HG03571 (cell line): ENCODE data around the gene FTMT.
"Not testable (repeated sequence)": the region's sequence is repeated elsewhere in the genome, so short reads cannot be mapped to it uniquely, and the experiment has no call there.

Source experiments
- ATAC-seq: cut with Tn5 transposase; IDR thresholded peaks from one replicate; pipeline ENCODE4 v1.9.1; 2021; ENCODE audit not compliant: unreplicated experiment

Gene FTMT

DNA sequence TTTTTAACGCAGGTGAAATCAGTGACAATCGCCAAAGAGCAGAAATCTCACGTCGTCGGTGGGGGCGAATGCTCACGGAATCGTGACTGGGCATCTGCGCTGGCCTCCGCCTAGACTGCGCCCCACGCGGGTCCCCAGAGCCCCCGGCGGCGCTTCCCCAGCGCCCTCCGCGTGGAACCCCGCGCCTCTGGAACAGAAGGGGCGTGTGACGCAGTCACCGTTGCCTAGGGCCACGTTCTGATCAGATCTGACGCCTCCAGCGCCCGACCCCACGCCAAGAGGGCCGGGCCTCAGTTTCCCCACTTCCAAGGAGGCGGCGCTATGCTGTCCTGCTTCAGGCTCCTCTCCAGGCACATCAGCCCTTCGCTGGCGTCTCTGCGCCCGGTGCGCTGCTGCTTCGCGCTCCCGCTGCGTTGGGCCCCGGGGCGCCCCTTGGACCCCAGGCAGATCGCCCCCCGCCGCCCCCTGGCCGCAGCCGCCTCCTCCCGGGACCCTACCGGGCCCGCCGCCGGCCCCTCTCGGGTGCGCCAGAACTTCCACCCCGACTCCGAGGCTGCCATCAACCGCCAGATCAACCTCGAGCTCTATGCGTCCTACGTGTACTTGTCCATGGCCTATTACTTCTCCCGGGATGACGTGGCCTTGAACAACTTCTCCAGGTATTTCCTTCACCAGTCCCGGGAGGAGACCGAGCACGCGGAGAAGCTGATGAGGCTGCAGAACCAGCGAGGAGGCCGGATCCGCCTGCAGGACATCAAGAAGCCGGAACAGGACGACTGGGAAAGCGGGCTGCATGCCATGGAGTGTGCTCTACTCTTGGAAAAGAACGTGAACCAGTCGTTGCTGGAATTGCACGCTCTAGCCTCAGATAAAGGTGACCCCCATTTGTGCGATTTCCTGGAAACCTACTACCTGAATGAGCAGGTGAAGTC is at the start of gene FTMT:
Gene FTMT (plus strand): TSS at position 240 of the 932 bp plus-strand sequence. CDS start 82 bp downstream, at position 322.
- no peak for ATAC-seq

DNA sequence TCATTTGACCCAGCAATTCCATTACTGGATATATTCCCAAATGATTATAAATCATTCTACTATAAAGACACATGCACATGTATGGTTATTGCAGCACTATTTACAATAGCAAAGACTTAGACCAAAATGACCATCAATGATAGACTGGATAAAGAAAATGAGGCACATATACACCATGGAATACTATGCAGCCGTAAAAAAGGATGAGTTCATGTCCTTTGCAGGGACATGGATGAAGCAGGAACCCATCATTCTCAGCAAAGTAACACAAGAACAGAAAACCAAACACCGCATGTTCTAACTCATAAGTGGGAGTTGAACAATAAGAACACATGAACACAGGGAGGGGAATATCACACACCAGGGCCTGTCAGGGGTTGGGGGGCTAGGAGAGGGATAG is 46.4 kb upstream of the FTMT start:
- ATAC-seq, result not testable (repeated sequence)

DNA sequence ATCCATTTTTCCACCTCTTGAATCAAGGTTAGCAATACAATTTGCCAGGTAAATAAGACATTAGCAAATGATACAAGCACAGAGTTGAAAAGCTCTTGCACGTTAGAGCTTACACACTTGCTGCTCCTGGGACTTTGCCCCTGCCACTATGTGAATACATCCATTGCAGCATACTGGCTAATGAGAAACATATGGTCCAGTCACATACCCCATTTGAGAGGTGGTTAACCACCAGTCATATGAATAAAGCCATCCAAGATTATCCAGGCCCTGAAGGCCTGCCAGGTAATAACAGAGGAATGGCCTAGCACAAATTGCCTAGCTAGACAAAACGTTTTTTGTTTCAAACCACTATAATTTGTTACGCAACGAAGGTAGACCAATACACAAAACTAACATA is 45.8 kb upstream of the FTMT start:
- no peak for ATAC-seq

DNA sequence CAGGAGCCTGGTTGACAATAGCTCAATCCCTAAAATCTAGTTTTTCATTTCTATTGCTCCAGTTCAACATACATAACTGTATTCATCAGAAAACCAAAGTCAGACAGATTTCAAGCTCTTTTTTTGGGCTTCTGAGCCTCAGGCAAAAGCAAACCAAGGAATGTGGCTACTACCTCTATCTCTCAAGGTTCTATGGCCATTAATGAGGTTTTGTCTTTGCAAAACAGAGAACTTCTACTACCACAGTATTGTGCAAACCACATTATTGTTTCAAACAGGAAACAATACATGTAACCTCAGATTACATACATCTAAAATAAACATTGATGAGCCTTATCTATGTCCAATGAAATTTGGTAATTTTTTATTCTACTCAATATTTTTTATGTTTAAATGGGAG is 35.5 kb upstream of the FTMT start:
- ATAC-seq, result no peak

DNA sequence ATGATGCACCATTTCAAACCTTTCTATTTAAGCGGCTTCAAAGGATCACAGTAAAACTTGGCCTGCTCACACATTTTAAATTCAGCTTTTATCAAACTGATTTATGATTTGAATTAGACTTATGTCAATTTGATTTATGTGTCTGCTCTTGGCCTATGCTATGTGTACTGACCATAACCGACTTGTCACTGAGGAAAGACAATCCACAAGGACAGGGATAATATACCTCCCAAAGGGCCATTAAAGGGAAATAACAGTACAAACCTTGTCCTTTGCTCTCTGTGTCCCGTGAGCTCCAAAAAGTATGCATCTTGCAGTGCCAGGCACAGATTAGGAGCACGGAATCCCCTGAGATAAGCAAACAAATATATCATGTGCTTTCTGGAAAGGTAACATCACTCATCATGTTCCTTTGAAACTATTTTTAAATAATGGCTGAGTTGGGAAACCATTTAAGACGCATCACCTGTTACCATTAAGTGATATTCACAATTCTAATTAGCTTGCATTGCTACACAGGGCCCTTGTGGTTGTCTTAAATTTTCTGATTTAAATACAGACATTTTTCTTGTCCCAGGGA is 31.9 kb upstream of the FTMT start:
- ATAC-seq, result no peak

DNA sequence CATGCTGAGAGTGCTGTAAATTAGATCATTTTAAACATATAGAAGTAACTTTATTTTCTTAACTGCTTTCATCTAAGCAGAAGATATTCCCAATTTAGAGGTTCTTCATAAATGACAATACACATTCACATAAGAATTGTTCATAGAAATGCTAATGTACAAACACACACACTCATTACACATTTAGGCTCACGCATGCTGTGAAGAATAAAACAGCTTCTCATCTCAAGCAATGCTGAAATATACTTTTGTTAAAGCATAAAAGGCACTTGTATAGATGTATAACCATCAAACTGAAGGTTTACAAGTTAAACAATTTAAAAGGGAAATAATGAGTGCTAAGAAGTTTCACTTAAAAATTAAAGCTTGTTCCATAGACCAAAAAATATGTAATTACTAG is 18.1 kb upstream of the FTMT start:
- no peak for ATAC-seq

DNA sequence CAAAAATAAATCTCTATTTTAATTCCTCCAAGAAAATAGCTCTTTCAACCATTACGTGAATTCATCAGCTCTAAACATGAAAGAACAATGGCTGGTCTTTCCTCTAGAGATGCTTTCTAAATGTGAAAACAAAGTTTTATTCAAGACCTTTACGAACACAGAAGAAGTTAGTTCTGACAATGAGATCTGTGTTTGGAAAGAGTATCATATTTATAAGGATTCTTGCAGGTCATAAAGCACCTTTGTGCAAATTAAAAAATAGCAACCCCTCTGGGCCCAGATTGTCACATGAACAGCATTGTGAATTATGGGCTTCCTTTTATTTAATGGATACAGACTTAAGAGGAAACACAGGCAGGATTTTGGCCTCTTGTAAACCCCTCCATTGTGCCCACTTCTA is 17.7 kb upstream of the FTMT start:
- ATAC-seq, result no peak

DNA sequence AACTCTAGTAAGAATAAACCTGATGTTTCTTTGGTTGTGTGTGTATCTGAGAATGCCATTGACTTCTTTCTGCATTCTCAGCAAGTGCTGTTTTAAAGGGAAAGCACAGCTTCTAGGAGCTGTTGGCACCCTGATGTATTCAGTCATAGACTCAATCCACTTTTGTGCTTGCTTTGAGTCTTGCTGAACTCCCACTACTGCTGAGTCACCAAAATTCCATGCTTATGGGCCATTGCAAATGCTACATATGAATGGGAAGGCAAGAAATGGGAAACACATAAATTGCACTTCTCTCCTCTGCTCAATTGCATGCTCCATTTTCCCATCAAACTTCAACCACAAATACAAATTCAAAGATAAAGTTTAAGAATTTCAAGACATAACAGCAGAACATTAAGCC is 9.8 kb upstream of the FTMT start:
- ATAC-seq, result no peak

DNA sequence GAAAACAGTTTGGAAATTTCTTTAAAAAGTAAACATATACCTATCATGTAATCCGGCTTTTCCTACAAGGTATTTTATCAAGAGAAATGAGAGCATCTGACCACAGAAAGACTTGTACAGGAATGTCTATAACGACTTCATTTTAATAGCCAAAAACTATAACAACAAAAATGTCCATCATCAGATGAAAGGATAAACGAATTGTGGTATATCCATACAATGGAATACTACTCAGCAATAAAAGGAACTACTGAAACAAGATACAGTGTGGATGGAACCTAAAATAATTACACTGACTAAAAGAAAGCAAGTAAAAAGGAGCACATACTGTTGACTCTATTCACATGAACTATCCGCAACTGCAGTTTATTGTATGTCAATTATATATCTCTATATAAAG is 1.4 kb upstream of the FTMT start:
- ATAC-seq, result no peak

DNA sequence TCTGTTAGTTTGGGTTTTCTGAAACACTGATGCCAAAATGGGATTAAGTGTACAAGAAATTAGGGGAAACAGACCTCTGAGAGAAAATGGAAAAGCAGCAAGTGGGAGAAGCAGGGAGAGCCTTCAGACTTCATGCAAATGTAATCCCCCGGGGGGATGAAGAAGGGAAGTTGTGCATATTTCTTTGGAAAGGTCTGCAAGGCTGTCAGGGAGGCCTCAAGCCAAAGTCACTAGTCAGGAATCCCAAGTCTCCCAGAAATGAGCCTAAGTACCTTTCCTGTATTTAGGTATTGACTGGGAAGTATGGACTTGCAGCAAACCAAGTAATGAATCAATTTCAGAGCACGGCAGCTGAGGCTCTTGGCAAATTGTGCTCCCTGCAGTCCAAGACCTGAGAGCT is 2.2 kb downstream of the FTMT start:
- no peak for ATAC-seq

DNA sequence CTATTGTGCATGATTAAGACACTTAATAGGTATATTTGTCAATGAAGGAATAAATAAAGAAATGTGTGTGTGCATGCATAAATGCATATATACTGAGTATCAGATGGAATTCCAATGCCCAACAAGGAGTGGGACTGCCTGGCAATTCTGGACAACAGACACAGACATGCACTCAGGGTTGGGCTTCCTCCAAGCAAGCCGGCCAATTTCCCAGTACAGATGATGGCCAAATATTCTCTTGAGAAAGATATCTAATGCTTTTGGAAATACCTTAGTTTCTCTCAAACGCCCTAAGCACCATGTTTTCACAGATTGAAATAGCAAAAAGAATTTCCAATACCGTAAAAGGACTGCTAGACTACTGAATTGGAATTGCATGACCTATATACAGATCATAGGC is 11.1 kb downstream of the FTMT start:
- no peak for ATAC-seq

DNA sequence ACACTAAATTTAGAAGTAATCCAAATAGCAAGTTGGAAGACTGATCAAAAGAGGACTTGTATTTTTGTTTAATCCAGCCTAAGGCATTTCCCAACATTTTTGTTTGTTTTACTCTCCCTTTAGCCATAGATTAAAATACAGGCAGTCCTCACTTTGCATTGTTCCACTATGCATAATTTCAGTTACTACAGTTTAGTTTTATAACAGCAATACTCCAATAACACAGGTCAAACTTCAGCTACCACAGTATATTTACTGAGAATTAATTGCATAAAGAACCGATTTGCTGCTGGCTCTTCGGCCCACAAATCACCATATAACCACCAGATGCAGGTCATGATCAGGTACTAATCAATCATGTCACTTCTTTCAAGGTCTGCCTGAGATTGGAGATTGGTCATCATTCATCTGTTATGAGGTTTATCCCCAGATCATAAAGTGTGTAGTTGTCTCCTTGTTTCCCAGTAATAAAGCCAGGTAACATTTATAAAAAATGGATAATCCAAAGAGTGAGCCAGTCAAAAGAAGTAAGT is 12.1 kb downstream of the FTMT start:
- no peak for ATAC-seq

DNA sequence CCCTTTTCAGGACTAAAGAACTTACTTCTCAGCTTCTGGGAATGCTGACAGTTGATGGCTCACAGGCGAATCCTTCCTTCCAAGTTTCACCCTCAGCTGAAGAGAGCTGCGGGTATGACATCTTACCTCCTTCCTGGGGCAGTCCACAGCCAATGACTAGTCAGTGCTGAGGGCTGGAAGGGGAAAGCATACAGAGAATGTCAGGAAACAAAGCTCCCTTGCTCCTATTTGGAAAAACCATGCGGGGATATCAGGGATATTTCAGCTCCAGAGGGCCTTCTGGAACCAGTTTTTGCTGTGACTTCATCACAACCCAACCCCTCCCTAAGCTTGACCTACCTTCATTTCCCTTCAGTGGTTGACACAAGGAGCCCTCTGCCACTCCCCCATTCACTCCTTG is 15.7 kb downstream of the FTMT start:
- no peak for ATAC-seq

DNA sequence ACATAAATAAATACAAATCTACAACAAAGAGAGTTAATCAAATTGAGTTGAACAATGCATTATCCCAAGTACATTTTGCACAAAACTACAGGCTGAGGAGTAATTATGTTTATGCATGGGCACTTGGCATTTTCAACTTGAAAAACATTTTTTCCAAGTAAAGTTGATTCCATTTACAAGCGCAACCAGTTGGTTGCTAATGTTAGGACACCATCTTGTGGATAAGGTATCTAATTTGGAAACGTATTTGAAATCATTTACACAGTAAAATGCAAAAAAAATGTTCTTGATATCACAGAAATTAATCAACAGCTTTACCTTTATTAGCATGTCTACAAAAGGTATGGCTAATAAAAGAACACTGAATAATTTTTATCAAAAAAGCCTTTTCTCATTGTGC is 18.8 kb downstream of the FTMT start:
- ATAC-seq, result no peak

DNA sequence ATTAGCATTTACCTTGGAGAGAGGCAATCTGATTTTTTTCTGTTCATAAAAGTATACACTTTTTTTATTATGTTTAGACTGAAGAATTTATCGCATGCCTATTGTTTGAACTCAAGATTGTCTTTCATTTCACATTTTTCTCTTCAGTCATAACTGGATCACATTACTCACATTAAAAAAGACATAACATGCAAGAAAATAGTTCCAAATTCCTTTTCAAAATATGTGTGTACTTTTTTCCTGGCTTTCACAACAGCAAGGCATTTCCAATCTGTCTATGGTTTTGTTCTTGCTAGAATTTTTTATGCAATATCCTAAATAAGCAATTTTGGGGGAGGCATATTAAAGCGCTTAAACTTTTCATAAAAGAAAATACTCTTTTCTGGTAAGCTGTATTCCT is 21.2 kb downstream of the FTMT start:
- no peak for ATAC-seq

DNA sequence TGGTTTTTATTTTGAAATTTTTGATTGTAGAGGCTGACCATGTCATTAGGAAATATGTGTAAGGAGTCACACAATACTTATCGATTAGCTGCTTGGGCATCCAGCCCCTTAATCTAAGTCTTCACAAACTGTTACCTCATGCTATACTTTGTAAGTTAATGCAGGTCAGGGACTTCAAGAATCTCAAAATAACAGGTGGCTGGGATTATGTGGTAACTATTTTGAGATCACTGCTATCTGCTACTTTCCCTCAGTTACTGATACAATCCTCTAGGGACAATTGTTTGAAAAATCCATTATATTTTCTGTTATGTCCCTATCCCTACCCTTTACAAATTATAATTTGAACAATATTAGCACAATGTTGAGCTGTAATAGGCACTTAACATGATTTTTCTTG is 21.7 kb downstream of the FTMT start:
- ATAC-seq, result no peak

DNA sequence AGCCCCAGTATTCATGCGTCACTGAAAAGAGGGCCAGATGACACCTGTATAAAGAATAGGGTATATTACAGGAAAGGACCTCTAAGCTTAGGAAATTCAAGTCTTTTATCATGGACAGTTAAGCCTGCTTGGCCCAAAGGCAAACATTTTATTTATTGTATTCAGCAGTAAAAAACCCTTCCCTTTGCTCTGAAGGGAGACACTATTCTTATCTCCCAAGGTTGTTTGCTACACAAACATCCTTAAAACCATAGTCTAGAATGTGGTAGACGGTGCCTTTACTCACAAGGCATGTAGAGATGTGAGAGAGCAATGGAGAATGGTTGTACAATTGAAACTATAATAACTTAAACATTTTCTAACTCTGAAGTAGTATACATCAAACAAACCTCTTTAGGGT is 33.9 kb downstream of the FTMT start:
- ATAC-seq, result no peak

DNA sequence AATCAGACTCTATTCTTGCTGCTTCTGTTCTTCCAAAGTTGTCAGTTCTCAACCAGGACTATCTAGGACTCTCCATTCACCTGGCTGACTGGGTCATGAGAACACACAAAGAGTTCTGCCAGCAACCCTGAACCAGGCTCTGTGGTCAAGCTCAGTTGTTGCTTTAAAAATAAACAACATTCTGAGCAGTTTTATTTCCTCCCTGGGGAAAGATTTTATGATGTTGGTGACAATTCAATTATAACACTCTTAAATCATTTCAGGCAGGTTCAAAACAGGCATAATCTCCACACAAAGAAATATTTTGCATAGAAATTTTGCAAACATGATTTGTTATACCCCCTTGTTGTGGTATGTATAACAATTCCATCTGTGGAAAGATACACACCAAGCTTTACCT is 36.0 kb downstream of the FTMT start:
- ATAC-seq, result no peak

DNA sequence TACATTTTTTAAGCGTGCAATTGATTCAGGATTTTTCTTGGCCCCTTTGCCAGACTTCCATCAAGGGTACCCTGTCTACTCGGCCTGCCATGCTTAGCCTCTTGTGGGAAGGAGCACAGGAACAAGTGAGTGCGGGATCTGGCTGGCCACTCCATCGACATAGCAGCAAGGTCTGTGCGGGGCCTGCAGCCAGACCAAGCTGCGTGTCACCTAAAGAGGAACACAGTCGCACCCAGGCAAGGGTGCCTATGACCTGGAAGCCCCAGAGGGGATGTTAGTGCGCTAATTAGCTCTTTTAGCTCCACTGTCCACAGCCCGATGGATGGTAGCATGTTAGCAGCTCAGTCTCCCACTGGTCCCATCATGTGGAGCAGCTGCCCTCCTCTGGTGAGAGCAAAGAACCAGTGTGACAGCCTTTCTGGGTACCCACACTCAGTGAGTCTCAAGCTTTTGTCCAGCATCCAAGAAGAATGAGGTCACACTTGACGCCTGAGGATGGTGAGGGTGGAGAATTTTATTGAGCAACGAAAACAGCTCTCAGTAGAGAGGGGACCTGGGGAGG is 38.7 kb downstream of the FTMT start:
- no peak for ATAC-seq

DNA sequence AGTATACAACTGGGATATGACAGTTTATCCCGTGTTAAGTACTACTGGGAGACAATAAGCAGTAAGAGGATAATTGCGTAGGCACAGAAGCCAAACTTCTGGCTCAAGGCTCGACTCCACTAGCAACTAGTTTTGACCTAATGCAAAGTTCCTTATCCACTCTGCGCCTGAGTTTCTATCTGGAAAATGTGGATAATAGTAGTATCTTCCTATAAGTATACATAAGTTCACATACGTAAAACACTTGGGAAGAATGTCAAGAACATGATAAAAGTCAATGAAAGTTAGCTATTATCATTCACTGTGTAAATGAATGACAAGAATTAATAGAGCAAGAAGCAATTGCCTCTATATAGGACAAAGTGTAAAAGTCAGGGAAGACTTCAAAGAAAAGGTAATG is 45.7 kb downstream of the FTMT start:
- ATAC-seq, result no peak

DNA sequence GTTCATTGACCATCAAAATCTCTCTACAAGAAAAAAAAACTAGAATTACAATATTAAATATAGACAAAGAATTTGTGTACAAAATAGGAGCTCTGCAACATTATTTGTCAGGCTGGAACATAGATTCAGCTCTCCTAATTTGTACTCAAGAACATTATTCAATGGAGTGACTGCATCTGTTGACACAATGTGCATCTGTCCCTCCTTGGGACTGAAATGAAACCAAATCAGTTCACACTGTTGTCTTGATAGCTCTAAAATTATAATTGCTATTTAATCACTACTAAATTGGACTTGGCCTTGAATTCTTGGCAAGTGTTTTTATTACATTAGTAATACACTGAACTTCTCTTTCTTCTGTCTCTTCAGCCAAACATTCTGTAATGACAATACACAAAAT is 47.7 kb downstream of the FTMT start:
- no peak for ATAC-seq
